CD14-positive monocyte (primary cell): Measurements from ENCODE around the gene TKT. TPM values are rescaled to one million over a fixed set of nuclear protein-coding genes. Genes with fewer than 3 reads are reported as not detected.
A peak's percentile ranks its signal among the peaks of the same experiment; 100 is the strongest.

Source experiments
- DNase-seq, 3 donors: peaks; one replicate each; pipeline ENCODE4 v3.0.0-alpha.2; 2011 to 2022
- H2AFZ ChIP-seq: 2 replicates; pipeline ENCODE4 v1.6.0; 2012; ENCODE audit warnings: mild to moderate bottlenecking, low read depth, low read length, inconsistent platforms; ENCODE audit not compliant: insufficient read depth, poor library complexity, severe bottlenecking
- H3K27ac ChIP-seq, 2 donors: 1 replicate in 1 of 2; 2 replicates in 1 of 2; pipeline ENCODE4 v1.5.1; 2012 to 2013; ENCODE audit warnings: low read length in 2 of 2, control low read depth in 1 of 2, inconsistent platforms in 1 of 2, low read depth in 1 of 2, mild to moderate bottlenecking in 1 of 2
- H3K27me3 ChIP-seq, 2 donors: one replicate each; pipeline versions ENCODE4 v1.6.0 to v1.6.1; 2011 to 2013; ENCODE audit warnings: low read length in 2 of 2; ENCODE audit not compliant: control insufficient read depth in 2 of 2, insufficient read depth in 2 of 2
- H3K36me3 ChIP-seq, 2 donors: replicated peaks in 1 of 2; 1 replicate in 1 of 2; 2 replicates in 1 of 2; pipeline versions ENCODE4 v1.5.1 to v1.6.1; 2012 to 2013; ENCODE audit warnings: low read length in 2 of 2, control low read depth in 1 of 2, inconsistent platforms in 1 of 2, mild to moderate bottlenecking in 1 of 2; ENCODE audit not compliant: insufficient read depth in 2 of 2, control insufficient read depth in 1 of 2
- H3K4me1 ChIP-seq, 2 donors: 1 replicate in 1 of 2; 2 replicates in 1 of 2; pipeline versions ENCODE4 v1.5.1 to v1.6.1; 2012 to 2013; ENCODE audit warnings: low read length in 2 of 2, control low read depth in 1 of 2, inconsistent platforms in 1 of 2, mild to moderate bottlenecking in 1 of 2, moderate library complexity in 1 of 2; ENCODE audit not compliant: insufficient read depth in 2 of 2, control insufficient read depth in 1 of 2
- H3K4me2 ChIP-seq: replicated peaks from 2 replicates; pipeline ENCODE3; 2012; ENCODE audit warnings: low read length, moderate library complexity, mild to moderate bottlenecking; ENCODE audit not compliant: poor library complexity, severe bottlenecking; ENCODE audit errors: extremely low read depth
- H3K4me3 ChIP-seq, 3 experiments: fragments of 200-600 bp in 1 of 3; sonication (generic) in 1 of 3; replicated peaks in 1 of 3; 1 replicate in 2 of 3; 2 replicates in 1 of 3; pipeline ENCODE4 v1.5.1; 2011 to 2013; ENCODE audit warnings: low read length in 3 of 3, mild to moderate bottlenecking in 3 of 3, control low read depth in 2 of 3, low read depth in 2 of 3, inconsistent platforms in 1 of 3, moderate library complexity in 1 of 3
- H3K79me2 ChIP-seq: 2 replicates; pipeline ENCODE4 v1.6.0; 2012; ENCODE audit warnings: mild to moderate bottlenecking, control low read depth, inconsistent platforms, low read length, moderate library complexity; ENCODE audit not compliant: insufficient read depth
- H3K9ac ChIP-seq: 2 replicates; pipeline ENCODE4 v1.6.0; 2017; ENCODE audit warnings: low read length, mild to moderate bottlenecking; ENCODE audit not compliant: insufficient read depth, poor library complexity, severe bottlenecking
- H3K9me3 ChIP-seq, 2 donors: replicated peaks in 1 of 2; 1 replicate in 1 of 2; 2 replicates in 1 of 2; pipeline versions ENCODE4 v1.5.1 to v1.6.1; 2012 to 2013; ENCODE audit warnings: low read length in 2 of 2, control low read depth in 1 of 2; ENCODE audit not compliant: control insufficient read depth in 1 of 2, insufficient read depth in 1 of 2
- H4K20me1 ChIP-seq: 2 replicates; pipeline ENCODE4 v1.6.0; 2012; ENCODE audit warnings: mild to moderate bottlenecking, low read length, control low read depth, moderate library complexity; ENCODE audit not compliant: insufficient read depth
- H3K27ac Mint-ChIP-seq, 7 donors: one replicate each; pipeline ENCODE4 v1.8.0; 2020; ENCODE audit warnings: mild to moderate bottlenecking in 7 of 7, mixed read lengths in 7 of 7, moderate library complexity in 6 of 7, inconsistent platforms in 2 of 7
- H3K27me3 Mint-ChIP-seq, 3 donors: one replicate each; pipeline ENCODE4 v1.8.0; 2021 to 2022; ENCODE audit warnings: low read depth in 3 of 3, mild to moderate bottlenecking in 3 of 3, mixed read lengths in 3 of 3, moderate library complexity in 3 of 3, inconsistent platforms in 1 of 3
- H3K36me3 Mint-ChIP-seq, 2 donors: one replicate each; pipeline ENCODE4 v1.8.0; 2020; ENCODE audit warnings: mixed read lengths in 2 of 2, inconsistent platforms in 1 of 2, mild to moderate bottlenecking in 1 of 2
- H3K4me1 Mint-ChIP-seq: one replicate; pipeline ENCODE4 v1.8.0; 2020; ENCODE audit warnings: mild to moderate bottlenecking, mixed read lengths
- H3K4me3 Mint-ChIP-seq, 2 donors: one replicate each; pipeline ENCODE4 v1.8.0; 2020; ENCODE audit warnings: mild to moderate bottlenecking in 2 of 2, mixed read lengths in 2 of 2, moderate library complexity in 1 of 2
- H3K9me3 Mint-ChIP-seq, 7 donors: one replicate each; pipeline ENCODE4 v1.8.0; 2020 to 2022; ENCODE audit warnings: mixed read lengths in 7 of 7, mild to moderate bottlenecking in 6 of 7, moderate library complexity in 6 of 7, inconsistent platforms in 2 of 7
- WGBS: methylation state at CpG from one replicate; pipeline ENCODE4 v1.1.5; 2013; ENCODE audit warnings: missing lambda C conversion rate; ENCODE audit not compliant: insufficient coverage; 5-methylcytosine and 5-hydroxymethylcytosine counted together
- intact Hi-C, 2 donors: fragments of 100-400 bp; cut with micrococcal nuclease; formaldehyde crosslinking; loops; one replicate each; pipeline versions ENCODE4 v1.15.0 to v1.15.1; 2023
- polyA plus RNA-seq, 3 donors: library from polyadenylated mRNA; depleted of rRNA in 1 of 3; unstranded in 2 of 3; stranded (reverse) in 1 of 3; fragments of 300-500 nt in 2 of 3; fragments of >200 nt in 1 of 3; fragmentation: Illumina TruSeq in 2 of 3; gene quantifications; 1 replicate in 2 of 3; 2 replicates in 1 of 3; pipeline ENCODE4 v1.2.3, GENCODE V29; 2012 to 2021
- TF ChIP-seq, protein P1 (sequence below): fragments of 200-600 bp; IDR thresholded peaks from one replicate; pipeline ENCODE4 v1.8.0; 2022; ENCODE audit warnings: antibody characterized with exemption, mild to moderate bottlenecking

Gene TKT
- polyA plus RNA-seq, 3 donors, result 496 to 582 (median 562) TPM

- H3K4me3 ChIP-seq, result no peak overlapping the region
- Mint-ChIP-seq H3K9me3 (peaks cover 0 to 3% (median 0%) of the 10 kb centered on the region in 7 donors), H3K27ac (peak overlapping the region in 5 of 7 donors; percentile 7 to 53 (median 40)), H3K36me3 (peaks cover 67 to 80% of the 10 kb centered on the region in 2 donors), H3K4me3 (no peak overlapping the region), H3K4me1 (peaks cover 1% of the 10 kb centered on the region), H3K27me3 (no peaks in the 10 kb centered on the region)
- TF ChIP-seq, protein P1, sequence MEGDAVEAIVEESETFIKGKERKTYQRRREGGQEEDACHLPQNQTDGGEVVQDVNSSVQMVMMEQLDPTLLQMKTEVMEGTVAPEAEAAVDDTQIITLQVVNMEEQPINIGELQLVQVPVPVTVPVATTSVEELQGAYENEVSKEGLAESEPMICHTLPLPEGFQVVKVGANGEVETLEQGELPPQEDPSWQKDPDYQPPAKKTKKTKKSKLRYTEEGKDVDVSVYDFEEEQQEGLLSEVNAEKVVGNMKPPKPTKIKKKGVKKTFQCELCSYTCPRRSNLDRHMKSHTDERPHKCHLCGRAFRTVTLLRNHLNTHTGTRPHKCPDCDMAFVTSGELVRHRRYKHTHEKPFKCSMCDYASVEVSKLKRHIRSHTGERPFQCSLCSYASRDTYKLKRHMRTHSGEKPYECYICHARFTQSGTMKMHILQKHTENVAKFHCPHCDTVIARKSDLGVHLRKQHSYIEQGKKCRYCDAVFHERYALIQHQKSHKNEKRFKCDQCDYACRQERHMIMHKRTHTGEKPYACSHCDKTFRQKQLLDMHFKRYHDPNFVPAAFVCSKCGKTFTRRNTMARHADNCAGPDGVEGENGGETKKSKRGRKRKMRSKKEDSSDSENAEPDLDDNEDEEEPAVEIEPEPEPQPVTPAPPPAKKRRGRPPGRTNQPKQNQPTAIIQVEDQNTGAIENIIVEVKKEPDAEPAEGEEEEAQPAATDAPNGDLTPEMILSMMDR, result no peak
- H3K27ac ChIP-seq, result peak overlapping the region in 1 of 2 donors; percentile 37
- H3K79me2 ChIP-seq, result peaks cover 26% of the 10 kb centered on the region
- H3K9ac ChIP-seq, result no peak overlapping the region
- no peaks in the 10 kb centered on the region for H3K27me3 ChIP-seq
- H3K9me3 ChIP-seq, result no peaks in the 10 kb centered on the region
- peaks cover 76 to 81% of the 10 kb centered on the region in 2 donors for H3K36me3 ChIP-seq
- no peak overlapping the region for H3K4me2 ChIP-seq
- peaks cover 96% of the 10 kb centered on the region for H4K20me1 ChIP-seq
- intact Hi-C loops, result no loop called here
- DNase-seq, result no peak
- 91% methylated on average over 4 of the region's 6 CpGs for WGBS
- H2AFZ ChIP-seq, result no peak overlapping the region
- no peaks in the 10 kb centered on the region for H3K4me1 ChIP-seq
These were observed 30.6 kb downstream of the TKT start for GRCh38 chr3:53225181-53225580.

DNA sequence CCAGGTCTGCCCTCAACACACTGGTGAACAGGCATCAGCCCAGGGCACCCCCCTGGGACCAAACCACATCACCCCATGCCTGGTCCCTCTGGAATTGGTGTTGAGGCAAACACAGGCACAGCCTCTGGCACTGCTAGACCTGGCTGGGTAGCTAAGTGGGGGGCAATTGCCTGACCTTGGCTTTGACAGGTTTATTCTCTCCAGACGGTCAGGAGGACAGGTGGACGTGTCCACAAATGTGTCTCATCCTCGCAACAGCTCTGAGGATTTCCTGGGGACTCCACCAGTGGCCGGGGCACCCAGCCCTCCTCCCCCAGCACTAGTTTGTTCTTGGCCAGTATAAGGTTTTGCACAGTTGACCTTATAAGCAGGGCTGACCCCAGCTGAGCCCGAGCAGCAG, 31.3 kb downstream of the TKT start:
- intact Hi-C loops, result no loop called here
- TF ChIP-seq, protein P1, result no peak
- no peak overlapping the region for H3K9ac ChIP-seq
- no peaks in the 10 kb centered on the region for H3K4me1 ChIP-seq
- Mint-ChIP-seq H3K4me1 (peaks cover 5% of the 10 kb centered on the region), H3K27ac (peak overlapping the region in 3 of 7 donors; percentile 30 to 53 (median 46)), H3K27me3 (no peaks in the 10 kb centered on the region), H3K9me3 (peaks cover 0 to 3% (median 0%) of the 10 kb centered on the region in 7 donors), H3K4me3 (no peak overlapping the region), H3K36me3 (peaks cover 62 to 74% of the 10 kb centered on the region in 2 donors)
- no peak overlapping the region for H3K4me2 ChIP-seq
- peaks cover 20% of the 10 kb centered on the region for H3K79me2 ChIP-seq
- DNase-seq, result no peak
- H3K27me3 ChIP-seq, result no peaks in the 10 kb centered on the region
- H3K27ac ChIP-seq, result peak overlapping the region; percentile 5 to 37
- H4K20me1 ChIP-seq, result peaks cover 93% of the 10 kb centered on the region
- no peaks in the 10 kb centered on the region for H3K9me3 ChIP-seq
- no peak overlapping the region for H3K4me3 ChIP-seq
- H2AFZ ChIP-seq, result no peak overlapping the region
- 89% methylated on average over 4 of the region's 5 CpGs for WGBS
- H3K36me3 ChIP-seq, result peaks cover 70 to 74% of the 10 kb centered on the region in 2 donors
